BJ (cell line): ENCODE measurements around the gene RHOBTB3. TPM values are rescaled to one million over a fixed set of nuclear protein-coding genes. Genes with fewer than 3 reads are reported as not detected.

Source experiments
- CTCF ChIA-PET: fragments of 350-600 bp; formaldehyde crosslinking; extraction: SDS; loops from one replicate; lab custom pipeline; 2021; ENCODE audit warnings: antibody characterized with exemption, inconsistent platforms; lab: Yijun Ruan, JAX
- POLR2A ChIA-PET: fragments of 300-600 bp; sonication (Branson Sonifier 250); formaldehyde crosslinking; extraction: SDS; loops from one replicate; lab custom pipeline; 2021; ENCODE audit warnings: antibody characterized with exemption; lab: Charles Lee
- DNase-seq: peaks from one replicate; pipeline ENCODE4 v3.0.0-alpha.2; 2011; ENCODE audit warnings: low read depth
- H3K27me3 ChIP-seq: 2 replicates; pipeline ENCODE4 v1.6.0; 2011; ENCODE audit warnings: low read length; ENCODE audit not compliant: control insufficient read depth, insufficient read depth
- H3K36me3 ChIP-seq: 2 replicates; pipeline ENCODE4 v1.5.1; 2011; ENCODE audit warnings: low read length; ENCODE audit not compliant: control insufficient read depth, insufficient read depth
- H3K4me3 ChIP-seq: 2 replicates; pipeline ENCODE4 v1.5.1; 2011; ENCODE audit warnings: low read depth, mild to moderate bottlenecking, control low read depth, low read length
- CTCF ChIP-seq: IDR thresholded peaks from 2 replicates; pipeline ENCODE4 v1.5.1; 2011; ENCODE audit warnings: low read depth, mild to moderate bottlenecking, control low read depth, inconsistent platforms, low read length, moderate library complexity; ENCODE audit not compliant: insufficient read depth
- polyA plus RNA-seq: library from polyadenylated mRNA; depleted of rRNA; stranded (reverse); fragments of >200 nt; gene quantifications from 2 replicates; pipeline ENCODE4 v1.2.3, GENCODE V29; 2011

RHOBTB3 gene
- polyA plus RNA-seq, 1 experiment = 320 TPM

DNA sequence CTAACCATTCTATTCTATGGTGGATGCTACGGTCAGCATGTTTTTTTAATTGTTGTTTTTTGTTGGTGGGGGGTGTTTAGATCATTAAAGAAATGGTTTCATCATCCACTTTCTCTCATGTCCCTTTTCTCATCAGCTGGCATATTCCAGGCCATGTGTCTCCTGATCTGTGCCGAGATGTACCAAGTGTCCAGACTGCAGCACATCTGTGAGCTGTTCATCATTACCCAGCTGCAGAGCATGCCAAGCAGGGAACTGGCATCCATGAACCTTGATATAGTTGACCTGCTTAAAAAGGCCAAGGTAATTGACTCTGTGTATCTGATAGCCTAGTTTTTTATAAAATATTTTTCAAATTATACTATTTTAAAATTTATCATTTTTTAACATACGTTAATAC lies 52.5 kb downstream of the RHOBTB3 start:
- TF ChIP-seq CTCF = no peak
- CTCF ChIA-PET = interaction anchor here (1.3 to 9.5 kb wide), 4 partner anchors 39 to 139 kb away, joined by 3 to 176 read pairs (median 22); partner anchors contain the start of genes GLRX and RFESD
- no peak for DNase-seq
- peaks cover 9% of the 10 kb centered on the region; the same call in 1 of the 2 replicates for H3K36me3 ChIP-seq
- no peak overlapping the region for H3K4me3 ChIP-seq
- no peaks in the 10 kb centered on the region for H3K27me3 ChIP-seq
- POLR2A ChIA-PET = interaction anchor here (0.6 kb wide), 1 partner anchor 249 kb away, joined by 3 read pairs; no protein-coding TSS in a partner anchor

DNA sequence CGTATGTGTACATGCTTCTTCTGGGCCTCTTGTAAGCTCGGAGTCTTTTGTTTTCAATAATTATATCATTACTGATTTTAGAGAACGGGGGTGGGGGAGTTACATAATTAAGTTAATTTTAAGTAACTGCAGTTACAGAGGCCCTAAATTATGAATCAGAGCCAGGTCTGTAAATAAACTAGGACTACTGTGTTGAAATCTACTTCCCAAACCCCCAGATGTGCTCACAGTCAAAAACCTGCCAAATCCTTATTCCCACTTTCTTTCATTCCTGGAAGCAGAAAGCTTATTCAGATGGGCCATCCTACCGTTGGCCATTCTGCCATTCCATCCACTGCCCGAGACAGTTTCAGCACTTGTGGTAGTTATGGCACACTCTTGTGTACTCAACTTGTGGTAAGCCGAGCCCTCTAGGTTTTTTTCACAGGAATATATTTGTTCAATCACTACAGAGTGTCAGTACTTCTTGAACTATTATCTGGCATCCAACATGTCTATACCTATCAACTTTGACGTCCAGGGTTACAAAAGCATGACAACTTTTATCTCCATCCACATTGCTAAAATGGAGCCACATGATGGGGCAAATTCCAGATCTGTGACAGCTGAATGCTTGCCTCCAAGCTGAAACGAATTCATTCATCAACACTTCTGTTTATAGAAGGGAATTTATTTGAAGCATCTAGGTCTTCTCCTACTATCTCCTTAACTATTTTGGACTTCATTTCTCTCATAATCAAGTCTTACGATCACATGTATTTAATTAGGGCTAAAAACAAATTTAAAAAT lies 53.6 kb downstream of the RHOBTB3 start:
- TF ChIP-seq CTCF = no peak
- ChIA-PET CTCF (interaction anchor here (1.3 to 9.5 kb wide), 4 partner anchors 38 to 140 kb away, joined by 3 to 176 read pairs (median 22); partner anchors contain the start of genes GLRX and RFESD), POLR2A (interaction anchor here (0.7 kb wide), 1 partner anchor 85 kb away, joined by 3 read pairs; no protein-coding TSS in a partner anchor)
- no peaks in the 10 kb centered on the region for H3K27me3 ChIP-seq
- no peak overlapping the region for H3K4me3 ChIP-seq
- DNase-seq = no peak
- H3K36me3 ChIP-seq = peaks cover 8% of the 10 kb centered on the region; the same call in 1 of the 2 replicates

DNA sequence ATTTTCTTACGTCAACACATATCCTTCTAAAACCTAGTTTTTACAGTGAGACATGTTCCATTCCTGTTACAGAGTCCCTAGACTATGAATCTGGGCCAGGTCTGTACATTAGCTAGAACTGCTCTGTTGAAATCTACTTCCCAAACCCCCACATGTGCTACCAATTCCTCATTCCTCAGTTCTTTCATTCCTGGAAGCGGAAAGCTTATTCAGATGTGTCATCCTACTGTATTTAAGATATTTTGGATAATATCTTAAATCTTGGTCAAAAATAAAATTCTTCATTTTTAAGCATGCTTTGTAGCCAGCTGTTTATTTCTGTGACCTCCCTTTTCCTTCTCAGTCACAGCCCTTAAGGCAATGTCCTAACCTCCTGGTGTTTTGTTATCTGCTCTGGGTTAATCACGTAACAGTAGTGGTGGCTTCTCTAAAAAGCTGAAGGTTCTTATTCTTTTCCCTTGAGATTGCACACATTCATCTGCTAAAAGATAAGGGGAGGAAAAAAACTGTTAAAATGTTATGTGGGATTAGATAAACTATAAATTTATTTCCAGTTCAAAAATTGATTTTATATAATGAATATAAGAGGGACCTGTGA lies 55.8 kb downstream of the RHOBTB3 start:
- CTCF ChIA-PET = interaction anchor here (0.6 to 9.5 kb wide), 6 partner anchors 16 to 123 kb away, joined by 3 to 176 read pairs (median 3); no protein-coding TSS in a partner anchor
- POLR2A ChIA-PET = interaction anchor here (0.6 to 1.0 kb wide), 4 partner anchors 31 to 61 kb away, joined by 3 to 4 read pairs (median 4); no protein-coding TSS in a partner anchor
- H3K36me3 ChIP-seq = peaks cover 13% of the 10 kb centered on the region; the same call in 1 of the 2 replicates
- no peak for DNase-seq
- no peaks in the 10 kb centered on the region for H3K27me3 ChIP-seq
- H3K4me3 ChIP-seq = no peak overlapping the region
- TF ChIP-seq CTCF = no peak

GRCh38 chr5:95788493-95788892 lies 57.4 kb downstream of the RHOBTB3 start:
- POLR2A ChIA-PET = no interaction called here
- Histone ChIP-seq H3K4me3 (no peak overlapping the region), H3K27me3 (no peaks in the 10 kb centered on the region), H3K36me3 (peaks cover 12% of the 10 kb centered on the region; the same call in 1 of the 2 replicates)
- CTCF ChIA-PET = interaction anchor here (0.8 kb wide), 1 partner anchor 62 kb away, joined by 3 read pairs; no protein-coding TSS in a partner anchor
- no peak for TF ChIP-seq CTCF
- no peak for DNase-seq

GRCh38 chr5:95791751-95792150 lies 60.6 kb downstream of the RHOBTB3 start:
- DNase-seq = no peak
- H3K36me3 ChIP-seq = peaks cover 13% of the 10 kb centered on the region
- H3K4me3 ChIP-seq = no peak overlapping the region
- ChIA-PET POLR2A (no interaction called here), CTCF (interaction anchor here (0.7 to 4.6 kb wide), 3 partner anchors 10 to 55 kb away, joined by 3 to 27 read pairs (median 3); no protein-coding TSS in a partner anchor)
- no peaks in the 10 kb centered on the region for H3K27me3 ChIP-seq
- TF ChIP-seq CTCF = no peak
